ENCODE results near the gene SUGCT. TPM values are rescaled to one million over a fixed set of nuclear protein-coding genes. Genes with fewer than 3 reads are reported as not detected.

Gene SUGCT
- total RNA-seq, 1 donor from 2014 or later, result 1.6 TPM

- Mint-ChIP-seq H3K4me3 (ENCODE audit: unreplicated experiment) (no peak overlapping the region), H3K27ac (ENCODE audit: unreplicated experiment) (no peak overlapping the region), H3K27me3 (ENCODE audit: unreplicated experiment) (no peaks in the 10 kb centered on the region), H3K36me3 (ENCODE audit: low read depth, unreplicated experiment) (no peaks in the 10 kb centered on the region), H3K4me1 (ENCODE audit: unreplicated experiment) (peaks cover 5% of the 10 kb centered on the region), H3K9me3 (ENCODE audit: unreplicated experiment) (no peaks in the 10 kb centered on the region)
- no peak for TF ChIP-seq CTCF (IDR thresholded peaks at IDR 0.05; ENCODE audit: unreplicated experiment)
- DNase-seq (ENCODE audit: low spot score), result no peak
Measured at GRCh38 chr7:40796723-40797122, 661.9 kb downstream of the SUGCT start.

GRCh38 chr7:40798613-40799012 is 663.8 kb downstream of the SUGCT start:
- no peaks in the 10 kb centered on the region for H3K9me3 Mint-ChIP-seq (ENCODE audit: unreplicated experiment)
- DNase-seq (ENCODE audit: low spot score), result no peak
- no peak for TF ChIP-seq CTCF (IDR thresholded peaks at IDR 0.05; ENCODE audit: unreplicated experiment)
- peaks cover 5% of the 10 kb centered on the region for H3K4me1 Mint-ChIP-seq (ENCODE audit: unreplicated experiment)
- H3K4me3 Mint-ChIP-seq (ENCODE audit: unreplicated experiment), result no peak overlapping the region
- H3K27ac Mint-ChIP-seq (ENCODE audit: unreplicated experiment), result no peak overlapping the region
- H3K27me3 Mint-ChIP-seq (ENCODE audit: unreplicated experiment), result no peaks in the 10 kb centered on the region
- H3K36me3 Mint-ChIP-seq (ENCODE audit: low read depth, unreplicated experiment), result no peaks in the 10 kb centered on the region

GRCh38 chr7:40799493-40800403 is 664.9 kb downstream of the SUGCT start:
- no peaks in the 10 kb centered on the region for H3K27me3 Mint-ChIP-seq (ENCODE audit: unreplicated experiment)
- peaks cover 5% of the 10 kb centered on the region for H3K4me1 Mint-ChIP-seq (ENCODE audit: unreplicated experiment)
- no peaks in the 10 kb centered on the region for H3K9me3 Mint-ChIP-seq (ENCODE audit: unreplicated experiment)
- no peak for DNase-seq (ENCODE audit: low spot score)
- H3K4me3 Mint-ChIP-seq (ENCODE audit: unreplicated experiment), result no peak overlapping the region
- TF ChIP-seq CTCF (IDR thresholded peaks at IDR 0.05; ENCODE audit: unreplicated experiment), result no peak
- H3K36me3 Mint-ChIP-seq (ENCODE audit: low read depth, unreplicated experiment), result no peaks in the 10 kb centered on the region
- no peak overlapping the region for H3K27ac Mint-ChIP-seq (ENCODE audit: unreplicated experiment)

DNA sequence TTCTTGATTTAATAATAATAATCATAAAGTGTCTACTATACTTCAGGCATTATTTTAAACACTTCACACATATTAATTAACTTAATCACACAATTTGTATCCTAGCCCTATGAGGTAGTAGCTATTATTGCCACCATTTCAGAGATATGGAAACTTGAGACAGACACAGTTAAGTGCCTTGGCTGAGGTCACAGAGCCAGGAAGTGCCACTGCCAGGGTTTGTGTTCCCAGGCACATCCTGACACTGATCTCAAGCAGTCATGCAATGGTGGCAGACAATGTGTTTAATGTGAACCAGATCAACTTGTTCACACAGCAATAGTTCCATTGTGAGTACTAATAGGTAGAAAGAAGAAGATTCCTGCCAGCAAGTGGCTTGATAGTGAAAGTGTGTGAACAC is 666.0 kb downstream of the SUGCT start:
- Mint-ChIP-seq H3K36me3 (ENCODE audit: low read depth, unreplicated experiment) (no peaks in the 10 kb centered on the region), H3K27me3 (ENCODE audit: unreplicated experiment) (no peaks in the 10 kb centered on the region), H3K27ac (ENCODE audit: unreplicated experiment) (no peak overlapping the region), H3K4me1 (ENCODE audit: unreplicated experiment) (peaks cover 5% of the 10 kb centered on the region), H3K4me3 (ENCODE audit: unreplicated experiment) (no peak overlapping the region), H3K9me3 (ENCODE audit: unreplicated experiment) (no peaks in the 10 kb centered on the region)
- no peak for TF ChIP-seq CTCF (IDR thresholded peaks at IDR 0.05; ENCODE audit: unreplicated experiment)
- peak; percentile 4 for DNase-seq (ENCODE audit: low spot score)

DNA sequence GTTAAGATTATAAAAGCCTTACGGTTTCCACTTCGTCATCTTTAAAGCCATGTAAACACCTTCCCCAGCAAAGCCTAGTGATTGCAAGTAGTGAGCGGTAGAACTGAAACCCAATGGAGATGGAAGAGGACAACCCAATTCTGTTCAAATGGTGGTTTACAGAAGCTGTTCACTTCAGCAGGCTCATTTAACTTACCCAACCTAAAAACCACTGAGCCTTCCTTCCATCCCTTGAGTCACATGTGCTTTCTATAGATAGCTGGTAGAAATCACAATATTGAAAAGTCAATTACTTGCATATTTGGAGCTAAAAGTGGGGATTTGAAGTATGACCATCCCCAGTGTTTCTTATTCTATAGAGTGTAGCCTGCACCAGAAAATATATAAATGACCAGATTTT is 667.7 kb downstream of the SUGCT start:
- Mint-ChIP-seq H3K9me3 (ENCODE audit: unreplicated experiment) (no peaks in the 10 kb centered on the region), H3K4me1 (ENCODE audit: unreplicated experiment) (peaks cover 5% of the 10 kb centered on the region), H3K4me3 (ENCODE audit: unreplicated experiment) (no peak overlapping the region), H3K36me3 (ENCODE audit: low read depth, unreplicated experiment) (no peaks in the 10 kb centered on the region), H3K27me3 (ENCODE audit: unreplicated experiment) (no peaks in the 10 kb centered on the region), H3K27ac (ENCODE audit: unreplicated experiment) (no peak overlapping the region)
- no peak for TF ChIP-seq CTCF (IDR thresholded peaks at IDR 0.05; ENCODE audit: unreplicated experiment)
- no peak for DNase-seq (ENCODE audit: low spot score)

Measured in endothelial cell (in vitro differentiated cells).